Heart left ventricle (tissue), 16 donors: Measurements from ENCODE around the gene GRIN2C. TPM values are rescaled to one million over a fixed set of nuclear protein-coding genes. Genes with fewer than 3 reads are reported as not detected.

Experiments
- ATAC-seq, 4 donors: fragments of 200-7000 bp; cut with Tn5 transposase; one replicate each; pipeline ENCODE4 v1.9.1; 2020 to 2022; ENCODE audit warnings: moderate library complexity in 4 of 4, mild to moderate bottlenecking in 3 of 4, moderate number of reproducible peaks in 1 of 4
- DNase-seq, 5 donors: peaks; one replicate each; pipeline ENCODE4 v3.0.0-alpha.2; 2020
- H3K27ac ChIP-seq, 12 donors: fragments of 200-600 bp; sonication (generic) in 4 of 12; one replicate each; pipeline versions ENCODE4 v1.5.0 to v1.8.0; 2016 to 2022; ENCODE audit warnings: mild to moderate bottlenecking in 2 of 12
- H3K27me3 ChIP-seq, 9 donors: fragments of 200-600 bp; sonication (generic) in 2 of 9; one replicate each; pipeline versions ENCODE4 v1.5.1 to v1.8.0; 2016 to 2022; ENCODE audit warnings: mild to moderate bottlenecking in 3 of 9
- H3K36me3 ChIP-seq, 9 donors: fragments of 200-600 bp; sonication (generic) in 2 of 9; one replicate each; pipeline versions ENCODE4 v1.5.0 to v1.8.0; 2018 to 2022; ENCODE audit warnings: mild to moderate bottlenecking in 2 of 9
- H3K4me1 ChIP-seq, 12 donors: fragments of 200-600 bp; sonication (generic) in 4 of 12; one replicate each; pipeline versions ENCODE4 v1.5.0 to v1.8.0; 2016 to 2022; ENCODE audit warnings: mild to moderate bottlenecking in 3 of 12
- H3K4me3 ChIP-seq, 12 donors: fragments of 200-600 bp; sonication (generic) in 4 of 12; one replicate each; pipeline versions ENCODE4 v1.5.0 to v1.8.0; 2017 to 2022; ENCODE audit warnings: mild to moderate bottlenecking in 9 of 12, moderate library complexity in 4 of 12
- H3K9me3 ChIP-seq, 12 donors: fragments of 200-600 bp; sonication (generic) in 4 of 12; one replicate each; pipeline versions ENCODE4 v1.5.0 to v1.8.0; 2016 to 2022; ENCODE audit warnings: mild to moderate bottlenecking in 1 of 12
- POLR2A ChIP-seq, 2 donors: fragments of 450-650 bp; IDR thresholded peaks; one replicate each; pipeline ENCODE4 v1.6.1; 2017; ENCODE audit warnings: antibody characterized with exemption in 2 of 2, mild to moderate bottlenecking in 2 of 2, moderate library complexity in 2 of 2
- WGBS, 4 donors: extraction: QIAGEN DNeasy Blood & Tissue Kit in 2 of 4; methylation state at CpG; one replicate each; pipeline versions ENCODE4 v1.1.5 to v1.1.7; 2013 to 2018; 5-methylcytosine and 5-hydroxymethylcytosine counted together
- intact Hi-C, 10 donors: fragments of 100-400 bp; cut with DNase I; formaldehyde crosslinking; loops; one replicate each; pipeline versions ENCODE4 v1.11.1 to v1.14.2; 2022
- polyA plus RNA-seq, 2 donors: library from polyadenylated mRNA; stranded (reverse); fragments of 200-250 nt; gene quantifications; one replicate each; pipeline ENCODE4 v1.2.3, GENCODE V29; 2013
- total RNA-seq, 9 donors: library from RNA; depleted of rRNA in 2 of 9; stranded (reverse); fragments of >200 nt in 2 of 9; fragmentation: NEBNext Ultra II Directional in 3 of 9; extraction: Animal tissue kit (Norgen Biotek cat#: 25700) in 3 of 9; gene quantifications; one replicate each; pipeline versions ENCODE4 v1.1.0 to v1.2.4, GENCODE V29; 2016 to 2023
- TF ChIP-seq, protein P1 (sequence below), 12 donors: fragments of 200-600 bp; sonication (generic) in 4 of 12; IDR thresholded peaks; one replicate each; pipeline versions ENCODE4 v1.5.0 to v1.8.0; 2018 to 2022; ENCODE audit warnings: antibody characterized with exemption in 12 of 12, mild to moderate bottlenecking in 5 of 12
- donor health status: ischemic (EF 13 %, LVEDD 7.1; RV severe dilation, severe dysfunction).
- donor health status: healthy with polysubstance abuse.
- donor health status: DM: no; HTN: yes; CAD: no.
- donor health status: DM: no; HTN: no; CAD: no.
- donor health status: ischemic (EF 25% LVEDD 6.9; RV normal size, moderate dysfunction).
- donor health status: ischemic (EF 25% LVEDD 5.7; RV mildly dilated, moderate dysfunction).
- donor health status: healthy.
- donor health status: DM: yes; HTN: yes; CAD: no.
- donor health status: ischemic (EF 35%, LVEDD 5.7; RV mildly dilated, moderate dysfunction).
- donor health status: nonischemic (EF 11% LVEDD 7.7; RV severe dilation, severe dysfunction).
- donor health status: DM: yes; HTN: yes; CAD: no.
- donor health status: PGD.
- donor health status: ischemic (EF 29% LVEDD 5.4; RV normal size, mild dysfunction).
- donor health status: nonischemic (EF 23%, LVEDD 6.1; RV moderate dilation, normal function).

Gene GRIN2C
- total and polyA plus RNA-seq, 11 donors: 0.09 to 3.1 (median 0.40) TPM

DNA sequence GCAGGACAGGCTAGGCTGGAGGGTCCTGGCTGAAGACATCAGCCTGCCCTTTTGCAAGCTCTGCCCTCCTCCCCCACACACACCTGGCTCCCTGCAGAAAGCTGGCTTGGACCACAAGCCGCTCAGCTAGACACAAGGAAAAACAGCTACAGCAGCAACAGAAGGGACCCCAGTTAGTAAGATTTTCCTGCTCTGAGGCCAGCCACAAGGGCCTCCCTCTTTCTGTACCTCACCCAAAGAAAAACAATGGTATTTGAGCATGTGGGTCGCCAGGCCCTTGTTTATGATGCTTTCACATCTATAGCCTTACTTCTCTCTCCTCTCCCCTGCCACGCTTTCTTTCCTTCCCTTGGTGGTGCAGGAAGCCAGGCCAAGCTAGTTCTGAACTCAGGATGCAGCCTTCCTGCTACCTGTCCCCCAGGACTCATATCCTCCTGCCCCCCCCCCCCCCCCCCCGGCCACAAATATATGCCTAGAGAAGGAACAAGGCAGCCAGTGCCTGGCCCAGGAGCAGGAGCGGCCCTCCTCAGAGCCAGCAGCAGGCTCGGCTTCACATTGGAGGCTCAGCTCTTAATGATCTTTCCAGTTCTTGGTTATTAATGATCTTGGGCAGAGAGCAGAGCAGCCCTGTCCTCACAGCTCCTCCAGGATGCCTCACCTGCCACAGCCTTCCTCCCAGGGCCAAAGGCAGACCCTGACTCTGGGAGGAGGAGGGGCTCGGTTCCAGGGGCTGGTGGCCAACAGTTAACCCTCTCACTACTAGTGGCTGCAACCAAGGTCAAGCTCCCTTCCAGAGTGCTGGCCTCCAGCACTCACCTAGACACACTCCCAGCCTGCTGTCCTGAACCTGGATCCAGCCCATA is 19.5 kb downstream of the GRIN2C start:
- peaks cover 6 to 32% (median 25%) of the 10 kb centered on the region in 12 donors for H3K4me1 ChIP-seq
- H3K27ac ChIP-seq: peak overlapping the region in 11 of 12 donors; percentile 41 to 81 (median 59)
- DNase-seq (no peak), ATAC-seq (no peak)
- no peak overlapping the region for H3K4me3 ChIP-seq
- no peaks in the 10 kb centered on the region for H3K9me3 ChIP-seq
- 51 to 59% (median 56%) methylated on average over 6 to 7 of the region's 7 CpGs for WGBS, 4 donors
- TF ChIP-seq POLR2A (IDR thresholded peaks at IDR 0.05): no peak
- TF ChIP-seq, protein P1, sequence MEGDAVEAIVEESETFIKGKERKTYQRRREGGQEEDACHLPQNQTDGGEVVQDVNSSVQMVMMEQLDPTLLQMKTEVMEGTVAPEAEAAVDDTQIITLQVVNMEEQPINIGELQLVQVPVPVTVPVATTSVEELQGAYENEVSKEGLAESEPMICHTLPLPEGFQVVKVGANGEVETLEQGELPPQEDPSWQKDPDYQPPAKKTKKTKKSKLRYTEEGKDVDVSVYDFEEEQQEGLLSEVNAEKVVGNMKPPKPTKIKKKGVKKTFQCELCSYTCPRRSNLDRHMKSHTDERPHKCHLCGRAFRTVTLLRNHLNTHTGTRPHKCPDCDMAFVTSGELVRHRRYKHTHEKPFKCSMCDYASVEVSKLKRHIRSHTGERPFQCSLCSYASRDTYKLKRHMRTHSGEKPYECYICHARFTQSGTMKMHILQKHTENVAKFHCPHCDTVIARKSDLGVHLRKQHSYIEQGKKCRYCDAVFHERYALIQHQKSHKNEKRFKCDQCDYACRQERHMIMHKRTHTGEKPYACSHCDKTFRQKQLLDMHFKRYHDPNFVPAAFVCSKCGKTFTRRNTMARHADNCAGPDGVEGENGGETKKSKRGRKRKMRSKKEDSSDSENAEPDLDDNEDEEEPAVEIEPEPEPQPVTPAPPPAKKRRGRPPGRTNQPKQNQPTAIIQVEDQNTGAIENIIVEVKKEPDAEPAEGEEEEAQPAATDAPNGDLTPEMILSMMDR (IDR thresholded peaks at IDR 0.05): no peak
- H3K36me3 ChIP-seq: peaks cover 0 to 19% (median 0%) of the 10 kb centered on the region in 9 donors
- peaks cover 0 to 9% (median 0%) of the 10 kb centered on the region in 9 donors for H3K27me3 ChIP-seq
- intact Hi-C loops: no loop called here

DNA sequence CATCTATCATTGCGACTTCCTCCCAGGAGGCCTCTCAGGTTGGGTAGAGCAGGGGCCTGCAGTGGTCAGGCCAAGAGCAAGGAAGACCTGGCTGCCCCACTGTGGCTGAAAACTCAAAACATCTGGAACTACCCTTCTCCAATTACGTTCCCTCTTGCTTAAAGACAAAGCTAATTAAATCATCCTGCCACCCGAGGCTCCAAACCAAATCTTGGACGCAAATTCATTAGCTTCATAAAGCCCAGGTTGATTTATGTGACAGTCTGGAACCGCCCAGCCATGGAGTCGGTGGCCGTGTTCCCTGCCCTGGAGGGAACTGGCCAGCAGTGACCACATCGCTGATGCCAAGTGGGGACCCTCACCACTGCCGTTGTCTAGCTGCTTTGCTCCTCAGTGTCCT is 21.4 kb downstream of the GRIN2C start:
- intact Hi-C loops: no loop called here
- Histone ChIP-seq H3K27ac (no peak overlapping the region), H3K4me1 (peaks cover 6 to 32% (median 26%) of the 10 kb centered on the region in 12 donors), H3K9me3 (no peaks in the 10 kb centered on the region), H3K27me3 (peaks cover 0 to 6% (median 0%) of the 10 kb centered on the region in 9 donors), H3K4me3 (no peak overlapping the region), H3K36me3 (peaks cover 0 to 19% (median 0%) of the 10 kb centered on the region in 9 donors)
- DNase-seq (no peak), ATAC-seq (no peak)
- WGBS, 4 donors: 92 to 94% (median 93%) methylated on average over 9 of the region's 9 CpGs
- no peak for TF ChIP-seq POLR2A (IDR thresholded peaks at IDR 0.05)
- TF ChIP-seq, protein P1 (IDR thresholded peaks at IDR 0.05): no peak

GRCh38 chr17:74836691-74837467 is 22.8 kb downstream of the GRIN2C start:
- ATAC-seq (no peak), DNase-seq (no peak)
- 96 to 98% (median 96%) methylated on average over 13 to 19 of the region's 19 CpGs for WGBS, 4 donors
- H3K4me3 ChIP-seq: no peak overlapping the region
- H3K9me3 ChIP-seq: no peaks in the 10 kb centered on the region
- TF ChIP-seq, protein P1 (IDR thresholded peaks at IDR 0.05): no peak
- TF ChIP-seq POLR2A (IDR thresholded peaks at IDR 0.05): no peak
- no peaks in the 10 kb centered on the region for H3K27me3 ChIP-seq
- intact Hi-C loops: no loop called here
- peaks cover 0 to 19% (median 0%) of the 10 kb centered on the region in 9 donors for H3K36me3 ChIP-seq
- H3K27ac ChIP-seq: no peak overlapping the region
- H3K4me1 ChIP-seq: peaks cover 6 to 24% (median 16%) of the 10 kb centered on the region in 12 donors

DNA sequence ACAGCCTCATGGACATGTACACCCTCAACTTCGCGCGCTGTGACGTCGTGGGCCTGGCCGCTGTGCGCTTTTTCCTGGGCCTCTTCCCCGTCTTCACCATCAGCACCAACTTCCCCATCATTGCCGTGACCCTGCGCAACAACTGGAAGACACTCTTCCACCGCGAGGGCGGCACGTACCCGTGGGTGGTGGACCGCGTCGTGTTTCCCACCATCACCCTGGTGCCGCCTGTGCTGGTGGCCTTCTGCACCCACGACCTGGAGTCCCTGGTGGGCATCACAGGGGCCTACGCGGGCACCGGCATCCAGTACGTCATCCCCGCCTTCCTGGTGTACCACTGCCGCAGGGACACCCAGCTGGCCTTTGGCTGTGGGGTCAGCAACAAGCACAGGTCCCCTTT is 23.5 kb downstream of the GRIN2C start:
- no peak for ATAC-seq
- intact Hi-C loops: no loop called here
- TF ChIP-seq, protein P1 (IDR thresholded peaks at IDR 0.05): no peak
- no peak for TF ChIP-seq POLR2A (IDR thresholded peaks at IDR 0.05)
- peaks cover 1 to 18% (median 10%) of the 10 kb centered on the region in 12 donors for H3K4me1 ChIP-seq
- DNase-seq: no peak
- no peaks in the 10 kb centered on the region for H3K27me3 ChIP-seq
- 94 to 96% (median 96%) methylated on average over 26 of the region's 26 CpGs for WGBS, 4 donors
- no peak overlapping the region for H3K27ac ChIP-seq
- no peak overlapping the region for H3K4me3 ChIP-seq
- peaks cover 0 to 19% (median 0%) of the 10 kb centered on the region in 9 donors for H3K36me3 ChIP-seq
- H3K9me3 ChIP-seq: no peaks in the 10 kb centered on the region
